SIG-M5 treated with dmso at 0.1 percent for 504 hours (cell line): ENCODE data around the gene PTPN22.

ENCODE experiments used
- DNase-seq: peaks from one replicate; lab custom pipeline; 2025; ENCODE audit not compliant: unreplicated experiment; lab: John Stamatoyannopoulos, UW

The PTPN22 gene

DNA sequence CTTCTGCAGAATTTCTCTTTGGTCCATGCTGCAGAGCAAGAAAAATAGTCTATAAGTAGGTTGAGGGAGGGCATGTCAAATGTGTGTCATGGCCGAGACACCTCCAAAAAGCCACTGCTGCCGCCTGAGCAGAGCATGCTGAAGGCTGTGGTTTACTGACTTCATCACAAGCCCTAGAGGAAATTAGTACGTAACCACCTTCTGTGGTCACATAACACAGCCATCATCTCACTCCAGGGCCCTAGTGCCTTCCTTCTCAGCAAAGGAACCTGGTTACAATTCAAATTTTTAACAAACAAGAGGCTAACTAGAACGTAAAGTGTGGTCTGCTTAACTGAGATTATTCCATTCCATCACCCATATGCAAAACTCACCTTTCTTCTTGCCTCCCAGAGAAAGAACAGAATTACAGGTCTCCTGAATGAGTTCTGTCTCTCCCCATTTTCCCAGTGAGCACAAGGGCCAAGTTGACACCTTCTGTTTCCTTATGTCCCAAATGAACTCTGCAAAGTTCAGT lies at the start of gene PTPN22:
TSS of gene PTPN22 (minus strand) at position 116 of the 517 bp plus-strand sequence.
- DNase-seq = peak; percentile 92

DNA sequence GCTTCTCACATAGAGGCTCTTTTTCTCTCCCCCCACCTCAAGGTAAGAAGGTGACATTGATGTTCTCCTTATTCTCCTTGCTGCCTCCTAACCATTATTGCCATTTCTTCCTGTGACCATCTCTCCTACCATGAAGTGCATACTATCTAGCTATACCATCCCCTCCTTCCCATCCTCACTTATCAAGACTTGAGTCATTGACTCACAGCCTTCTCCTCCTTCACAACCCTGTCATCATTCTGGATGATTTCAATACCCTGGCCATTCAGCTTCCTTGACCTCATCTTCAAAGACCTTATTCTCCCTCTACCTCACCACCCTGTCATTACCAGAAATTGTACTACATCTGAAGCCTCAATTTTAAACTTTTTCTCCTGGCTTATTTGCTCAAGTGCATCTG lies 46.7 kb upstream of the PTPN22 start:
- DNase-seq = no peak

DNA sequence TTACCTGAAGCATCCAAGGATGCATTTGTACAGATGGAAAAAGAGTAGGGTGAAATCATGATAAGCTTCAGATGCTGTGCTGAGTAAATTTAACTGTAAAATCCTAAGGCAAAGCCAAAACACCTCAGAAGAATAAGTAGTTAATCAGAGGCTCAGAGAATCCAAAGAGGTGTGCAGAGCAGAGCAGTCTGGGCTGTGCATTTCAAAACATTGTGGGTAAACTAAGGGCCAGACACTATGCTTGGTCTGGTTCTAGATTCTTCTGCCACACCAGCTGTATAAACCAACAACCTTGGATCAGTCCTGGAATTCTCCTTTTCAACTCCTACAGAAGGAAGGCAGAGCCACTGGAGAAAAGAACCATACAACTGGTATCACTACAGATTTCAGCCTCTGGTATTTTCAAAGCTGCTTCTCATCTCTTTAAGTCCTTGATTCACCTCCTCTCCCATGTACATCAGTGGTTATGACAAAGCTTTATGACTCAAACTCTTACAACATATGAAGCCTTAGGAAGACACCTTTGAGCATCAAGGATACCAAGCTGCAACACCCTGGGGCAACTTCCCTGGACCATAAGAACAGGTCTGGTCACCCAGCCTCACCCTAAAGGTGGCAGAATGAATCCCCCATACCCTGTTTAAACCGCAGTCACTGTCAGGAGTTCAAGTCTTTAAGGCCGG lies 46.0 kb upstream of the PTPN22 start:
- peak; percentile 38 for DNase-seq

DNA sequence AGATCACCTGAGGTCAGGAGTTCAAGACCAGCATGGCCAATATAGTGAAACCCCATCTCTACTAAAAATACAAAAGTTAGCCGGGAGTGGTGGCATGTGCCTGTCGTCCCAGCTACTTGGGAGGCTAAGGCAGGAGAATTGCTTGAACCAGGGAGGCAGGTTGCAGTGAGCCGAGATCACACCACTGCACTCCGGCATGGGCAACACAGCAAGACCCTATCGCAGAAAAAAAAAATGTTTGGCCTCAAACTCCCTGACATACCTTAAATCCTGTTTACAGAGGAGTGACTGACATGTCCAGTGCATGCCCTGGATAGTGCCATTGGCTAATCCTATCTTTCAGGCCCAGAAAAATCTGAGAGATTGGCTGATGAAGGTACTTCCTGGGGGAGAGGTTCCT lies 45.5 kb upstream of the PTPN22 start:
- DNase-seq = no peak

DNA sequence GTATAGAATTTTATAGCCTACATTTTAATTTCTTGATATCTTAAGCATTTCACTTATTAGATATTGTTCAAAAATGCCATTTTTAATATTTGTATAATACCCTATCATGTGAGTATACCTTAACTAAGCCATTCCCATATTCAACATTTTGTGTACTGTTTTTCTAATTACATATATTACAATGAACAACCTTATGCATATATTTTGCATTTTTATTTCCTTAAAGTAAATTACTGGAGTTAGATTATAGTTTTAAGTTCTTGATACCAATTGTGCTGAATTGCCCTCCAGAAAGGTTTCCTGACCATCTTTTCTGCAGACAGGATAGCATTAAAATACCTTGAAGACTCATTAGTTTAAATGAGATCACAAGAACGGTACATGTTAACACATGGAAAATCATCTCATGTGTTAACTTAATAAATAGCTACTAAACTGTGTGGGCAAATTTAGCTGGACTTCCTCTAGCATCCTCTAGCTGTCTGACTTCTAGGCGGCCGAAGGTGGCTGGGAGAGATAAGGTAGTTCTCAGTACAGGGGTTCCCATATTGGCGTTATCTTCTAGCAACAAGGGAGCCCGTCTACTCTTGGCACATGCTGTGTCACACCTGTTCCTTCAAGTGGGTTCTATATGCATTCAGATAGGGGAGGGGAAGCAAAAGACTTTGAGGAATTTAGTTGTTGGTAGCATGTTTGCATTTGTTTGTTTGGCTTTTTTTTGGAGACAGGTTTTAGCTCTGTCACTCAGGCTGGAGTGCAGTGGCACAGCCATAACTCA lies 42.6 kb upstream of the PTPN22 start:
- DNase-seq = no peak

DNA sequence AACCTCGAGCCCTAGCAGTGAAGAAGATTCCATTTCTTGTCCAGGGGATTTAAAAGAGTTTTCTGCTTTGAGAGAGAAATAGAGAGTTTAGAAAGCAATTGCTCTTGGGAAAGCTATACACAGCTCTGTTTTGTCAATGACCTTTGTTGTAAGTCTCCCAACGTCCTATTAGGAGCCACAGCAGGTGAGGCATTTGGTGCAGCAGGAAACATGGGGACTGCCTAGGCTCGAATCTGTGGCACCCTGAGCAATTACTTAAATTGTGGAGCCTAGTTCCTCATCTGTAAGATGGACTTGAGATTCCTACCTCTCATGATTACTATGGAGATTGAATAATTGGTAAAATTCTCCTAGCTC lies 41.8 kb upstream of the PTPN22 start:
- no peak for DNase-seq

DNA sequence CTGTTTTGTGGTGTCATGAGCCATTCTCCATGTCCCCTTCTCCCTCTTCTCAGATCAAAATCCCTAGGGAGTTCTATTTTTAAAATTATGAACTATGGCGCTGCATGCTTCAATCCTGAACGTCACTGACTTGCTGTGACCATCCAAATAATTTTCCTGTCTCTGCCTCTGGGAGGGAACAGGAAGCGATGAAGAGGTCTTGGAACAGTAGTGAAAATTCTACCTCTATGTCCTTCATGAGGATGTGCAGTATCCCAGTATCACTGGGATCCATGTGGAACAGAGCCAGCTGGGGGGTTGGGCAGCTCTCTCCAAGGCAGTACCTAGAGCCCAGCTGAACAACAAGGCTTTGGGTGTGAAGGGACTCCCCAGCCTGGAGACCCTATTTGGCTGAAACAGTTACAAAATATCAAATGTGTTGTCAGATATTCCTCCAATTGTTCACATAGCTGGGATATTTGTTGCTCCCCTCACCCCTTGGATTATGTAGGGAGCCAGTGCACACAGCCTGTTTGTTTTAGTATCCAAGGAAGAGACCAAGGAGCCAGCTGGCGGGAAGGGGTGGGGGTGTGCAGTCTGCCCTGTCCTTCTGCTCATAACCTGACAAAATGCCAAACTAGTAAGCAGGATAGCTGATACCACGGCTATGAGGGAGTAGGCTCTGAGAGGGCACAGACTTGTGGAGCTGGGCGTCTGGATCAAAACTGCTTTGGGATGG lies 41.2 kb upstream of the PTPN22 start:
- no peak for DNase-seq

DNA sequence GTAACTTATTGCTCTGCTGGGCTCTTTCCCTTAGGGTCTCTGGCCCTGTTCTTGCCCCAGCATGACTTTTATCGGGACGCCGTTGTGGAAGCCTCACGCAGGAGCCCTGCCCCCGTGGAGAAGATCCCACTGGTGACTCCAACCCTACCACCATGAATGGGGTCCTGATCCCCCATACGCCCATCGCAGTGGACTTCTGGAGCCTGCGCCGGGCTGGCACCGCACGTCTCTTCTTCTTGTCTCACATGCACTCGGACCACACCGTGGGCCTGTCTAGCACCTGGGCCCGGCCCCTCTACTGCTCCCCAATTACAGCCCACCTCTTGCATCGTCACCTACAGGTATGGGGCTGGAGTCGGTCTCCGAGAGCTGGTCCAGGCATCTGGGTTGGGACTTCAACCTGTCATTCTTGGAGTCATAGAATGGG lies 33.9 kb upstream of the PTPN22 start:
- DNase-seq = peak; percentile 46

DNA sequence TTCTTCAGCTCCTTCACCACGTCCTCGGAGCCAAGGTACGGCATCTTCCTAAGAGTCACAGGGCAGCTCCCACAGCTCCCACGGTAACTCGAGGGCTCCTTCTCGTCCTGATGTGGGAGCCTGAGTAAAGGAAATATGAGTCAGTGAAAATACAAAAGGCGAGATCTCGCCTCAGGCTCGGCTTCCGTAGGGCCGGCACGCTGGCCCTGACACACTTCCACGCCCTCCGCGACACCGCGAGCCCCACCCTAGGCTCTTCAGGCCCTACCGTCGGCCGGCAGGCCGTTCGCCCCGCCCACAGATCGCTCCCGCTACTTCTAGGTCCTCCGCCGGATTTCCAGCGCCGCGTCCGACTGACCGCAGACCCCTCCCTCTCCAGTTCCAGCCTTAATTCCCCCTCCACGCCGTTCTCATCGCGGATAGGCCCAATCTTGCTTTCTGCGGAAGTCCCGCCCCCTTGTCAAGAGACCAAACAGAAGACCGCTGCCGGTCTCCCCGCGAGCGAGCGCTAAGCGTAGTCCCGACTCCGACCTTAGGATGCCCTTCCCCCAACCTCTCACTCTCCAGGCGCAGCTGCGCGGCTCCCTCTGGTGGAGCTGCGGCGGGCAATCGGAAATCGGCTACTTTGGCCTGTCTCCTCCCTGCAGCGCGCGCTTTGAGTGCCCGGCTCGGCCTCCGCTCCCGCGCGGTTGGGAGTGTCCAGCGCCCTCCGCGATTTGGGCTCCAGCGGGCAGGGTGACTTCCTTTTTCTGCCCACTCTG lies 33.3 kb upstream of the PTPN22 start, which contains the start of the genes AP4B1 and DCLRE1B:
TSS of gene AP4B1 (minus strand) at position 126 of the 761 bp plus-strand sequence. CDS start at position 44, 82 bp downstream.
TSS of gene DCLRE1B (plus strand) at position 653 of the 761 bp plus-strand sequence. CDS start 261 bp downstream, outside the sequence.
- peak; percentile 100 for DNase-seq

DNA sequence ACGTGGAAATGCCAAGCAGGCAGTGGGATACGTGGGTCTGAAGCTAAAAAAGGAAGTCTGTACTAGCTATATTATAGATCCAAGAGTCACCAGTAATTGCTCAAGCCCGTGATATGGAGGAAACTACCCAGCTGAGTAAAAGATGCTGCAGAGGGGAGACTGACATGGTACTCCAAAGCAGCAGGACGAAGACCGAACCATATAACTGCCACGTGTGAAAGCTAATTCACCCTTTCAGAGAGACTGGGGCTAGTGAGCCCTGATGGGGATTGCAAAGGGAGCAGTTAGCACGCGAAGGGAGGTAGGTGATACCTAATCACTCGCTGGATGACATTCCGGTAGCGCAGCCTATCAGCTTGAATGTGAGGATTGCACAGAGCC lies 32.8 kb upstream of the PTPN22 start:
- peak; percentile 86 for DNase-seq

DNA sequence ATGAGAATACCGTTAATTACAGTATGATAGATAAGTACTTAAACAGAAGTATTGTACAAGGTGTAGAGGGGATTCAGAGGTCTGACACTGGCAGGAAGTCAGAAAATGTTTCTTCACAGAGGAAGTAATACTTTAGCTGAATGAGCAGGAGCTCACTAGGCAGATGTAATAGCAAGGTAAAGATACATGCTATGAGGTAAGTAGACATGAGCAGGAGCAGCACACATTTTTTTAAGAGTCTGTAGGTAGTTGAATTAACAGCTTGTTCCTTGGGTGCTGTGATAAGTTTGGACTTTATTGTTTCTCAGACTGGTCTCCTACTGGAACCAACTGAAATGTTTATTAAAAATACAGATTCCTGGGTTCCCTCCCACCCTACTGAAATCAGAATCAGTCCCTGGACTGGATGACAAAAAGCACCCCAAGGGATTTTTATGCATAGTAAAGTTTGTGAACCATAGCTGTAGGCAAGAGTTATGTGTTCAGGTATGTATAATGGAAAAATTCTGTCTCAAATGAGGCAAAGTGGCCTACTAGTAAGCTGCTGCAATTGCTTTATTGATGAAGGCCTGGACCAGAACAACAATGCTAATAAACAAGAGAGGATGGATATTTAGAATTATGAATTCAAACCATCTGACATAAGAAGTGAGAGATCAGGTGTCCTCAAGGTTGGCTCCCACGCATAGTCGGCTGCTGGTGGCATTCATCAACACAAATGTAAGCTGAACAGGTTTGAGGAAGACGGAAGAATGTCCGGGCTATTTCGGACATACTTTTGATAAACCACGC lies 32.2 kb upstream of the PTPN22 start:
- peak; percentile 46 for DNase-seq

DNA sequence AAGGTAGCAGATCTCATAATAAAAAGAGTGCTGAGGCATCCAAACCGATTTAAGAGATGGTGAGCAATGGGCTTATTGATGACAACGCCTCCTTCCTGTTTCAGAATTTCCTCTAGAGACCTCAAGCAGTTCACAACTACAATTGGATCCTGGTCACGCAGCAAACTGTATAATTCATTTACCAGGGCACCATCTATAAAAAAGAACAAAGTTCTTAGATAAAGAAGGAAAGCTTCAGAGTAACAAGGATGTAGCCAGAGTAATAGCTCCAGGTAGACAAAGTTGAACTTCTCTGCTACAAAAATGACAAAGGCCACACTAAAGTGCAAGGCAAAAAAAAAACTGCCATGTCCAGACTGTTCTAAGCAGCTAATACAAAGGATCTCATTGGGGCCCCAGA lies 29.7 kb upstream of the PTPN22 start:
- DNase-seq = no peak

DNA sequence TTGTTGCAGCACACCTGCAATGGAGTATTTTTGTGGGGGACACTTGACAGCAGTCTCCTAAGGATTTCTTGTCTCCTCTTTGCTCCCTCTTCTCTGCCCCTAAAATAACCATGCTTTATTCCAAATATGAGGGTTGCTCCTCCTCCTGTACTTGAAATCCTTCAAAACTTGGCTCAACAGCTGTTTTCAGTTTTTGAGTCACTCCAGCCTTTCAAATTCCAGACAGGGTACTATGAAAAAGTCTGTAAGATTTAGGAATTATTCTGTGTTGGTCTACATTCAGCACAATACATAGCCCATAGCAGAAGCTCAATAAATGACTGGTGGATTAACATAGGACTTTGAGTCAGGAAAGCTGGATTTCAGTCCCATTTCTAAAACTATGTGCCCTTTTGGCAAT lies 27.6 kb upstream of the PTPN22 start:
- no peak for DNase-seq

DNA sequence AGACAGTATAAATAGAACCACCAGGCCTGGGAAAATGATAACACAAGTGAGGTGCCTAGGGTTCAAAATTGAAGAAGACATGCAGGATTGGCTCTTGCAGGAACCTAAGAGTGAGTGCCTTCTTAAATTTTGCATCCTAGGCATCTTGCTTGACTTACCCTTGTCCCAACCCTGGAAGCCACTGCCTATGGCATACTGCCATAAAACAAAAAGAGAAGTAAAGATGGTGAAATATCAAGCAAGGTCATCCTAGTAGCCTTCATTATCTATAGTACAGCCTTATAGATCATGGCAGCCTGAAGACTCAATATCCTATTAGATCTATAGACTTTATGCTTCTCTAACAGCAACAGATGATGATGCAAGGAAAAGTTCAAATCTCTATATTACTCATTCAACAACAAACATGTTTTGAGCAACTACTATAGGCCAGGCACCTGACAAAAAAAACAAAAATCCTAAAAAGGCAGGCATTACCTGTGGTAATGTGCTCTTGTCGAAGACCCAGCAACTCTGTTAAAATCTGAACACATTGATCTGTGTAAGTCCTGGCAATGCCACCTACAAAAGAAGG lies 26.8 kb upstream of the PTPN22 start:
- no peak for DNase-seq

DNA sequence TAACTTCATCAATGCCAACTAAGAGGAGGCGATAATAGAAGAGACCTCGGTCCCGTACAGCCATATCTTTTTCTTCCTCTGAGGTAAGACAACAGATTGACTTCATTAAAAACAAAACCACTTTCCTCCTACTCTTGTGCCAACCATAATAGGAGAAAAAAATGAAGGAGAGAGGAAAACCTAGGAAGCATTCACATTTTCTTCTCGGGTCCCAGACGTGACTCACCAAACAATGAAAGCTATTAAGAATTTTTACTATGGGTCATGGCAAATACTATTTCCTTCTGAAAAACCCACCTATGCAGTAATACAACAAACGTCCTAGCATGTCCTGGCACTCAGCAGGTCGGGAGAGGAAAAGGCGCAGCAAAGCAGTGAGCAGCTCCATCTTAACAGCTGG lies 24.4 kb upstream of the PTPN22 start:
- no peak for DNase-seq

DNA sequence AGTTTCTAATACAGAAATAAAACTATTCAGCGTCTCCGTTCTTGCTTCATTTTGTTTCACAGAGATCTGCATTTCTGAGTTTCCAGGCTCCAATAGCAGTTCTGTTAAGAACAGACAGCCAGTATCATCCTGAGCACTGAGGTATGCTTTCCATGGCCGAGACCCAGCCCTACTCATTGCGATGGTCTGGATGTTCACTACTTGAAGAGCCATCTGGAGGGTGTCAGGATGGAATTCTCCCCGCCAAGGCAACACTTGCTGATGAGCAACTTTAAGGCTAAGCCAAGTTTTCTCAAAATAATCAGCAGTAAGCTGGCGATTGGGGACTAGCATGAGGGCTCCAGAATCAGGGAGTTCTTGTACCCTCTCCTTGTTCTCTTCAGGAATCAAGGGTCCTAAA lies 23.6 kb upstream of the PTPN22 start:
- no peak for DNase-seq

DNA sequence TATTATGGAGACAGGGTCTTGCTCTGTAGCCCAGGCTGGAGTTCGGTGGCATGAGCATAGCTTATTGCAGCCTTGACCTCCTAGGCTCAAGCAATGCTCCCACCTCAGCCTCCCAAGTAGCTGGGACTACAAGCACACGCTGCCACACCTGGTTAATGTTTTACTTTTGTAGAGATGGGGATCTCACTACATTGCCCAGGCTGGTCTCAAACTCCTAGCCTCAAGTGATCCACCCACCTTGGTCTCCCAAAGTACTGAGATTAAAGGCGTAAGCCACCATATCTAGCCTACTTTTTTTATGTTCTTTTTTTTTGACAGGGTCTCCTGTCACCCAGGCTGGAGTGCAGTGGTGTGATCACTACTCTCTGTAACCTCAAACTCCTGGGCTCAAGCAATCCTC lies 21.8 kb upstream of the PTPN22 start:
- DNase-seq = no peak

DNA sequence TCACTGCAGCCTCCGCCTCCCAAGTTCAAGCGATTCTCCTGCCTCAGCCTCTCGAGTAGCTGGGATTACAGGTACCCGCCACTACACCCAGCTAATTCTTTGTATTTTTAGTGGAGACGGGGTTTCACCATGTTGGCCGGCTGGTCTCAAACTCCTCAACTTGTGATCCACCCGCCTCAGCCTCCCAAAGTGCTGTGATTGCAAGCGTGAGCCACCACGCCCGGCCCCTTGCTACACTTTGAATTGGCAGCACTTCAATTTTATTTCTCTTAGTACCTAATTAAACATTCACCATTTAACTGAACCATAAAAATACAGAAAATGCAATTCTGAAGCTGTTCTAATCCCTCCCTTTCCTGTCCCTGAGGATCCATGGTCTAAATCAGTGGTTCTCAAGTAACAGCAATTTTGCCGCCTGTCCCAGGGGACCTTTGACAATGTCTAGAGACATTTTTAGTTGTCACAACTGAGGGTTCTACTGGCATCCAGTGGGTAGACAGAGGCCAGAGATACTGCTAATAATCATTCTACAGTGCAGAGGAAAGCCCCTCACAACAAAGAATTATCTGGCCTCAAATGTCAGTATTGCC lies 20.2 kb upstream of the PTPN22 start:
- DNase-seq = no peak

DNA sequence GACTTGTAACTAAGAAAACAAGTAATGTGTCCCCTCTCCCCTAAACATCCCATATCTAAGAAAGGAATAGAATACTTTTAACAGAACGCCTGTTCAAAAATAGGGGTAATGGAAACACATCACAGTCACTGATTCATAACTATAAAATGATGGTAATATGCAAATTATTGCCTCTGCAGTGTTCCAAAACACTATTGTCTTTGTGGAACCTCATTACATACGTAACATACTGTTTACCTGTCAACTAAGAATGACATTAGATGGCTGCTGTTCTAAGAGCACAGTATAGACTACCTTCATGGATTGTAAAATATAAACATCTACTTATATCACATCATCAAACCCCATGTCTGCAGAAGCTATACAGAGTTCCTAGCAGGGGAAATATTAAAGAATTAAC lies 19.3 kb upstream of the PTPN22 start:
- no peak for DNase-seq
